SK-N-SH treated with all-trans-retinoic acid at 6 μM for 48 hours (cell line): ENCODE measurements around the gene TNKS1BP1.

Experiments used
- BACH2 ChIP-seq: fragments of 250-450 bp; sonication (Bioruptor Pico); IDR thresholded peaks from 2 replicates; pipeline ENCODE4 v1.9.0; 2021; ENCODE audit warnings: mild to moderate bottlenecking, borderline replicate concordance
- GLIS3 ChIP-seq: fragments of 250-450 bp; sonication (Bioruptor Pico); IDR thresholded peaks from 2 replicates; pipeline ENCODE4 v1.5.0; 2020; ENCODE audit warnings: mild to moderate bottlenecking, moderate library complexity
- ZFP30 ChIP-seq: fragments of 450-650 bp; formaldehyde crosslinking; IDR thresholded peaks from 2 replicates; pipeline ENCODE4 v1.5.0; 2022; ENCODE audit warnings: mild to moderate bottlenecking, moderate library complexity
- ZNF8 ChIP-seq: fragments of 450-650 bp; formaldehyde crosslinking; IDR thresholded peaks from 2 replicates; pipeline ENCODE4 v1.5.0; 2020; ENCODE audit warnings: mild to moderate bottlenecking, moderate library complexity
- TF ChIP-seq, protein P1 (sequence below): fragments of 250-450 bp; sonication (Bioruptor Pico); IDR thresholded peaks from 2 replicates; pipeline ENCODE4 v1.8.0; 2020; ENCODE audit warnings: mild to moderate bottlenecking, moderate library complexity, borderline replicate concordance
- TF ChIP-seq, protein P2 (sequence below): fragments of 250-450 bp; sonication (Bioruptor Pico); IDR thresholded peaks from 2 replicates; pipeline ENCODE4 v1.5.1; 2020; ENCODE audit warnings: low read depth, mild to moderate bottlenecking, moderate library complexity

DNA sequence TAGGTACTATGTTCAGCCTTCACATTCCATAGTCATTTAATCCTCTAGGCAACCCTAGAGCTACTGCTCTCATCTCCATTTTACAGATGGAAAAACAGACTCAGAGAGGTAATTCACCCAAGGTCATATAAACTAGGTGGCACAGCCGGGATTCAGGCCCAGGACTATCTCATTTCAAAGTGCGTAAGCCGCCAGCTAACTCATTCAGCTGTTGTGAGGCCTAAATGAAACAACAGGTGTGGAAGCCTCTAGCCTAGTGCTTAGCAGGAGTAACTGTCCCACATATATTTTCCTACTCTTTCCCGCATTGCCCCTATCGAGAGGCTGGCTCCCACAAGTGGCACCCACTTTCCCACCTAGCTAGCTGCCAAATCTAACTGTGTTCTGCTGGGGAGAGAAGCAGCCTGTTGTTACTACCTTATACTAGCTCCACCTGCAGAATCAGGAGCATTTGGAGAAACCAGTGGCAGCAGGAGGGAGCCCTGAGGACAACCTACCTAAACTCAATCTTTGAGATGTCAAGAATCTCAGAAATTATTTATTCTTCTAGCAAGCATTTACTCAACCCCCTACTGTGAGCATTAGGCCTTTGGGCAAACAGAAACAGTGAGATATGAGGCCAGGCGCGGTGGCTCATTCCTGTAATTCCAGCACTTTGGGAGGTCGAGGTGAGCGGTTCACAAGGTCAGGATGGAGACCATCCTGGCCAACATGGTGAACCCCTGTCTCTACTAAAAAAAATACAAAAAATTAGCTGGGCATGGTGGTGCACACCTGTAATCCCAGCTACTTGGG lies 35.3 kb upstream of the TNKS1BP1 start:
- TF ChIP-seq, protein P1, sequence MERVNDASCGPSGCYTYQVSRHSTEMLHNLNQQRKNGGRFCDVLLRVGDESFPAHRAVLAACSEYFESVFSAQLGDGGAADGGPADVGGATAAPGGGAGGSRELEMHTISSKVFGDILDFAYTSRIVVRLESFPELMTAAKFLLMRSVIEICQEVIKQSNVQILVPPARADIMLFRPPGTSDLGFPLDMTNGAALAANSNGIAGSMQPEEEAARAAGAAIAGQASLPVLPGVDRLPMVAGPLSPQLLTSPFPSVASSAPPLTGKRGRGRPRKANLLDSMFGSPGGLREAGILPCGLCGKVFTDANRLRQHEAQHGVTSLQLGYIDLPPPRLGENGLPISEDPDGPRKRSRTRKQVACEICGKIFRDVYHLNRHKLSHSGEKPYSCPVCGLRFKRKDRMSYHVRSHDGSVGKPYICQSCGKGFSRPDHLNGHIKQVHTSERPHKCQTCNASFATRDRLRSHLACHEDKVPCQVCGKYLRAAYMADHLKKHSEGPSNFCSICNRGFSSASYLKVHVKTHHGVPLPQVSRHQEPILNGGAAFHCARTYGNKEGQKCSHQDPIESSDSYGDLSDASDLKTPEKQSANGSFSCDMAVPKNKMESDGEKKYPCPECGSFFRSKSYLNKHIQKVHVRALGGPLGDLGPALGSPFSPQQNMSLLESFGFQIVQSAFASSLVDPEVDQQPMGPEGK (CRISPR knock-in tag): no peak
- no peak for TF ChIP-seq ZFP30 (CRISPR knock-in tag)
- no peak for TF ChIP-seq BACH2 (CRISPR knock-in tag)
- no peak for TF ChIP-seq GLIS3 (CRISPR knock-in tag)
- TF ChIP-seq, protein P2, sequence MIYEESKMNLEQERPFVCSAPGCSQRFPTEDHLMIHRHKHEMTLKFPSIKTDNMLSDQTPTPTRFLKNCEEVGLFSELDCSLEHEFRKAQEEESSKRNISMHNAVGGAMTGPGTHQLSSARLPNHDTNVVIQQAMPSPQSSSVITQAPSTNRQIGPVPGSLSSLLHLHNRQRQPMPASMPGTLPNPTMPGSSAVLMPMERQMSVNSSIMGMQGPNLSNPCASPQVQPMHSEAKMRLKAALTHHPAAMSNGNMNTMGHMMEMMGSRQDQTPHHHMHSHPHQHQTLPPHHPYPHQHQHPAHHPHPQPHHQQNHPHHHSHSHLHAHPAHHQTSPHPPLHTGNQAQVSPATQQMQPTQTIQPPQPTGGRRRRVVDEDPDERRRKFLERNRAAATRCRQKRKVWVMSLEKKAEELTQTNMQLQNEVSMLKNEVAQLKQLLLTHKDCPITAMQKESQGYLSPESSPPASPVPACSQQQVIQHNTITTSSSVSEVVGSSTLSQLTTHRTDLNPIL (CRISPR knock-in tag): no peak
- TF ChIP-seq ZNF8 (CRISPR knock-in tag): no peak
